Trophoblast cell (in vitro differentiated cells and primary cell): ENCODE data around the gene POLR3B.

Source experiments
- DNase-seq, 2 donors: peaks; one replicate each; pipeline ENCODE4 v3.0.0-alpha.2; 2016
- H2AFZ ChIP-seq: 2 replicates; pipeline ENCODE4 v1.6.1; 2013; ENCODE audit warnings: low read length, moderate library complexity, mild to moderate bottlenecking; ENCODE audit not compliant: insufficient read depth, poor library complexity
- H2AK5ac ChIP-seq: 2 replicates; pipeline ENCODE4 v1.6.1; 2013; ENCODE audit warnings: mild to moderate bottlenecking, low read length
- H2BK120ac ChIP-seq: 2 replicates; pipeline ENCODE4 v1.6.1; 2013; ENCODE audit warnings: low read length, mild to moderate bottlenecking, moderate library complexity; ENCODE audit not compliant: insufficient read depth, poor library complexity
- H2BK12ac ChIP-seq: 2 replicates; pipeline ENCODE4 v1.6.1; 2013; ENCODE audit warnings: mild to moderate bottlenecking, low read length, moderate library complexity
- H2BK5ac ChIP-seq: 2 replicates; pipeline ENCODE4 v1.6.1; 2013; ENCODE audit warnings: low read length, low read depth, moderate library complexity, mild to moderate bottlenecking; ENCODE audit not compliant: poor library complexity
- H3K14ac ChIP-seq: 2 replicates; pipeline ENCODE4 v1.6.1; 2013; ENCODE audit warnings: mild to moderate bottlenecking, low read length
- H3K18ac ChIP-seq: 2 replicates; pipeline ENCODE4 v1.6.1; 2013; ENCODE audit warnings: mild to moderate bottlenecking, low read length
- H3K23ac ChIP-seq: 2 replicates; pipeline ENCODE4 v1.6.1; 2013; ENCODE audit warnings: low read length
- H3K27ac ChIP-seq: 2 replicates; pipeline ENCODE4 v1.5.1; 2013; ENCODE audit warnings: low read depth, mild to moderate bottlenecking, inconsistent platforms, low read length, moderate library complexity
- H3K27me3 ChIP-seq: 2 replicates; pipeline ENCODE4 v1.6.1; 2013; ENCODE audit warnings: inconsistent platforms, mild to moderate bottlenecking, low read length, moderate library complexity; ENCODE audit not compliant: insufficient read depth
- H3K36me3 ChIP-seq, 2 experiments: 1 replicate in 1 of 2; 2 replicates in 1 of 2; pipeline ENCODE4 v1.6.1; 2013; ENCODE audit warnings: low read length in 2 of 2, mild to moderate bottlenecking in 2 of 2, moderate library complexity in 1 of 2; ENCODE audit not compliant: insufficient read depth in 2 of 2, control insufficient read depth in 1 of 2
- H3K4ac ChIP-seq: 2 replicates; pipeline ENCODE4 v1.6.1; 2013; ENCODE audit warnings: low read depth, mild to moderate bottlenecking, low read length, moderate library complexity
- H3K4me1 ChIP-seq, 2 experiments: 1 replicate in 1 of 2; 2 replicates in 1 of 2; pipeline ENCODE4 v1.6.1; 2013; ENCODE audit warnings: low read length in 2 of 2, mild to moderate bottlenecking in 2 of 2, moderate library complexity in 1 of 2; ENCODE audit not compliant: insufficient read depth in 2 of 2, control insufficient read depth in 1 of 2
- H3K4me2 ChIP-seq: 2 replicates; pipeline ENCODE4 v1.6.1; 2013; ENCODE audit warnings: inconsistent platforms, mild to moderate bottlenecking, low read length, moderate library complexity
- H3K4me3 ChIP-seq: 2 replicates; pipeline ENCODE4 v1.5.1; 2013; ENCODE audit warnings: mild to moderate bottlenecking, low read depth, low read length, inconsistent platforms
- H3K79me1 ChIP-seq: one replicate; pipeline ENCODE4 v1.6.1; 2013; ENCODE audit warnings: low read length
- H3K79me2 ChIP-seq: 2 replicates; pipeline ENCODE4 v1.6.1; 2013; ENCODE audit warnings: low read length, mild to moderate bottlenecking; ENCODE audit not compliant: control insufficient read depth, insufficient read depth, poor library complexity
- H3K9ac ChIP-seq: 2 replicates; pipeline ENCODE4 v1.6.1; 2013; ENCODE audit warnings: mild to moderate bottlenecking, low read length
- H3K9me3 ChIP-seq: 2 replicates; pipeline ENCODE4 v1.6.1; 2013; ENCODE audit warnings: low read depth, mild to moderate bottlenecking, control low read depth, inconsistent platforms, low read length; ENCODE audit not compliant: insufficient read depth
- H4K12ac ChIP-seq: 2 replicates; pipeline ENCODE4 v1.6.1; 2013; ENCODE audit warnings: low read depth, mild to moderate bottlenecking, low read length, moderate library complexity
- H4K8ac ChIP-seq: 2 replicates; pipeline ENCODE4 v1.6.1; 2013; ENCODE audit warnings: low read depth, mild to moderate bottlenecking, low read length, moderate library complexity
- H4K91ac ChIP-seq: one replicate; pipeline ENCODE4 v1.6.1; 2013; ENCODE audit warnings: low read depth, mild to moderate bottlenecking, low read length, moderate library complexity
- WGBS: extraction: QIAGEN DNeasy Blood & Tissue Kit; methylation state at CpG from one replicate; pipeline ENCODE4 v1.1.7; 2013; ENCODE audit warnings: missing lambda C conversion rate; ENCODE audit not compliant: insufficient read length, insufficient coverage; ENCODE audit errors: extremely low coverage; 5-methylcytosine and 5-hydroxymethylcytosine counted together

Gene POLR3B

DNA sequence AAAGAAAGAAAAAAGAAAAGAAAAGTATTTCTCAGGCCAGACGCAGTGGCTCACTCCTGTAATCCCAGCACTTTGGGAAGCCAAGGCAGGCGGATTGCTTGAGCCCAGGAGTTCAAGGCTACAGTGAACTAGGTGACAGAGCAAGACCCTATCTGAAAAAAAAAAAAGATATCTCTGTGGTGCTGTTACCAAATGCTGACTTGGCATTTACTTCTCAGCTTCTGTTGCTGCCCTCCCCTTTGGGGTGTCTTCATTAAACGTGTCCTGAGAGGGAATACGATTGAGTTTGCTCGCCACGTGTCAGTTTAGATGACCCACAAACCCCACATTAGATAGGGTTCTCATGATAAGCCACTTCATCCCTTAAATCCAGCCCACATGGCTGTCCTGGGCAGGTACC, 4.4 kb upstream of the POLR3B start:
- H2AK5ac ChIP-seq = no peak overlapping the region
- H2BK5ac ChIP-seq = no peak overlapping the region
- H4K91ac ChIP-seq = no peak overlapping the region
- no peak overlapping the region for H3K18ac ChIP-seq
- DNase-seq = no peak
- H3K27ac ChIP-seq = no peak overlapping the region
- no peaks in the 10 kb centered on the region for H3K9me3 ChIP-seq
- H3K9ac ChIP-seq = no peak overlapping the region
- H3K14ac ChIP-seq = no peak overlapping the region
- no CpG with 5 or more reads among the region's 6 CpGs for WGBS
- H2BK120ac ChIP-seq = no peak overlapping the region
- H3K23ac ChIP-seq = no peak overlapping the region
- no peaks in the 10 kb centered on the region for H3K4me1 ChIP-seq
- H3K36me3 ChIP-seq = no peaks in the 10 kb centered on the region
- no peak overlapping the region for H3K4ac ChIP-seq
- H3K4me2 ChIP-seq = no peak overlapping the region
- no peak overlapping the region for H2BK12ac ChIP-seq
- no peaks in the 10 kb centered on the region for H3K27me3 ChIP-seq
- no peak overlapping the region for H3K4me3 ChIP-seq
- no peak overlapping the region for H4K12ac ChIP-seq
- no peak overlapping the region for H2AFZ ChIP-seq
- no peak overlapping the region for H4K8ac ChIP-seq
- H3K79me2 ChIP-seq = peaks cover 2% of the 10 kb centered on the region
- H3K79me1 ChIP-seq = peaks cover 5% of the 10 kb centered on the region

DNA sequence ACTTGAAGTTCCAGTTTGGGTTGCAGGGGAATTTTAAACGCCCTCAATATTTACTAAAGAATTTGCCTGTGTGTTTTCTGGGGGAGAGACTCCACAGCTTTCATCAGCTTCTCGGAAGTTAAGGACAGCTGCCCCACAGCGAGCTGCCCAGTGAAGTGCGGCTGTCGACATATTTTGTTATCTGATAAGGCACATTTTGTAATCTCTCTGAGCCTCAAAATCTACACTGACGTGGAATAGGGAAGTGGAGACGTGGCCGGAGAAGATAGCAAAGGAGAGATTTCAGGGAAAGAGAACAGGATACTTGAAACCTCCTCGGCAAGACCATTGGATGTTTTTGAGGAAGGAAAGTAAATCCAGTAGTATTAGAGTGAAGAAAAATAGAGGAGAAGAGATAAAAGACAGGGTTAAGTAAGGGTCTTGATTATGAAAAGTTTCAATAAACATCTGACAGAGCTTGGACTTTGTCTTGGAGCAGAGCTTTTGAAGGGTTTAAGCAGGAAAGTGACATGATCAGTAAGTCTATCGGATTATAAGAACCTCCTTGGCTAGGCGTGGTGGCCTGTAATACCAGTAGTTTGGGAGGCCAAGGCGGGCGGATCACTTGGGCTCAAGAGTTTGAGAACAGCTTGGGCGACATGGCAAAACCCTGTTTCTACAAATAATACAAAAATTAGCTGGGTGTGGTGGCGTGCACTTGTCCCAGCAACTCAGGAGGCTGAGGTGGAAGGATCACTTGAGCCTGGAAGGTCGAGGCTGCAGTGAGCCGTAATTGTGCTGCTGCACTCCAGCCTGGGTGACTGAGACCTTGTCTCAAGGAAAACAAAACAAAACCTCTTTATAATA, 1.1 kb downstream of the POLR3B start:
- Histone ChIP-seq H2BK120ac (peak overlapping the region; percentile 48), H3K27ac (peak overlapping the region; percentile 85), H3K4ac (peak overlapping the region; percentile 19), H3K18ac (no peak overlapping the region), H4K12ac (peak overlapping the region; percentile 11), H4K91ac (peak overlapping the region; percentile 72), H3K9ac (no peak overlapping the region), H3K9me3 (no peaks in the 10 kb centered on the region), H2AFZ (peak overlapping the region; percentile 85), H3K4me2 (peak overlapping the region; percentile 72), H2BK12ac (peak overlapping the region; percentile 12), H3K14ac (peak overlapping the region; percentile 35), H2BK5ac (peak overlapping the region; percentile 34), H3K79me2 (peaks cover 2% of the 10 kb centered on the region), H3K23ac (no peak overlapping the region), H3K4me1 (no peaks in the 10 kb centered on the region), H2AK5ac (no peak overlapping the region), H3K4me3 (peak overlapping the region; percentile 86), H4K8ac (peak overlapping the region; percentile 17), H3K36me3 (no peaks in the 10 kb centered on the region), H3K27me3 (no peaks in the 10 kb centered on the region), H3K79me1 (peaks cover 10% of the 10 kb centered on the region)
- peak; percentile 93 to 98 for DNase-seq
- no CpG with 5 or more reads among the region's 17 CpGs for WGBS

DNA sequence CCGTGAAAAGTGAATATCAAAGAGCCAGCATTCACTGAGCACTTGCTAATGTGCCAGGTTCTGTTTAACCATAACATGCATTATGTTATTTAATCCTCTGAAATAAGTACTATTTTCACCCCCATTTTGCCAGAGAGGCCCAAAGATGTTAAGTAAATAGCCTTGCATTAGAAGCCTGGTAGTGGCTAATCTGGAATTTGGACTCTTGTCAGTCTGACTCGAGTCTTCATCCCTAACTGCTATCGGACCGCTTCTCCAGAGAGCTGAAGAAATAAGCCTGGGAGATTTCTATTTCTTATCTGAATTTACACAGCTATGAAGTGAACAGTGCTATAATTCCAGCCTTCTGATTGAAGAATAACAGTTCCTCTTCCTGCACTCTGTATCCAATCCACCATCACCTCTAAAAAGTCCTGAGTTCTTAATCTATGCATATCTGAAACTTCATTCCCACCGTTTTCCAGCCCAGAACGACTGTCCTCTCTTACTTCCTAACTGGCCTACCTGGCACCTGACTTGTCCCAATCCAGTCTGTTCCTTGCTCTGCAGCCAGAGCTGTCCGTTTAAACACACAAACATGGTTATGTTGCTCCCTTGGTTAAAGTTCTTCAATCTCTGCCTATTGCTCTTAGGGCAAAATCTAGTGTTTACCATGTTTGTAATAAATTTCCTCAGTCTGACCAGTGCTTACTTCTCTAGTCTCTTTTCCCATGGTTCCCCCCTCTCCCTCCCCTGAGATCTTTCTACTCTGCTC, 2.3 kb downstream of the POLR3B start:
- H3K4me1 ChIP-seq = no peaks in the 10 kb centered on the region
- no peak overlapping the region for H3K9ac ChIP-seq
- H3K4ac ChIP-seq = no peak overlapping the region
- H2AFZ ChIP-seq = no peak overlapping the region
- no peaks in the 10 kb centered on the region for H3K9me3 ChIP-seq
- no peaks in the 10 kb centered on the region for H3K27me3 ChIP-seq
- no peak overlapping the region for H2AK5ac ChIP-seq
- no peak overlapping the region for H2BK12ac ChIP-seq
- H3K18ac ChIP-seq = no peak overlapping the region
- H3K27ac ChIP-seq = no peak overlapping the region
- H3K23ac ChIP-seq = no peak overlapping the region
- H3K79me2 ChIP-seq = peaks cover 2% of the 10 kb centered on the region
- no peak overlapping the region for H3K14ac ChIP-seq
- H4K91ac ChIP-seq = peak overlapping the region; percentile 51
- H3K4me3 ChIP-seq = no peak overlapping the region
- H2BK120ac ChIP-seq = no peak overlapping the region
- H2BK5ac ChIP-seq = no peak overlapping the region
- H4K8ac ChIP-seq = no peak overlapping the region
- H3K4me2 ChIP-seq = no peak overlapping the region
- peaks cover 10% of the 10 kb centered on the region for H3K79me1 ChIP-seq
- no CpG with 5 or more reads among the region's 7 CpGs for WGBS
- no peak overlapping the region for H4K12ac ChIP-seq
- peak in 1 of 2 donors; percentile 3 for DNase-seq
- no peaks in the 10 kb centered on the region for H3K36me3 ChIP-seq

DNA sequence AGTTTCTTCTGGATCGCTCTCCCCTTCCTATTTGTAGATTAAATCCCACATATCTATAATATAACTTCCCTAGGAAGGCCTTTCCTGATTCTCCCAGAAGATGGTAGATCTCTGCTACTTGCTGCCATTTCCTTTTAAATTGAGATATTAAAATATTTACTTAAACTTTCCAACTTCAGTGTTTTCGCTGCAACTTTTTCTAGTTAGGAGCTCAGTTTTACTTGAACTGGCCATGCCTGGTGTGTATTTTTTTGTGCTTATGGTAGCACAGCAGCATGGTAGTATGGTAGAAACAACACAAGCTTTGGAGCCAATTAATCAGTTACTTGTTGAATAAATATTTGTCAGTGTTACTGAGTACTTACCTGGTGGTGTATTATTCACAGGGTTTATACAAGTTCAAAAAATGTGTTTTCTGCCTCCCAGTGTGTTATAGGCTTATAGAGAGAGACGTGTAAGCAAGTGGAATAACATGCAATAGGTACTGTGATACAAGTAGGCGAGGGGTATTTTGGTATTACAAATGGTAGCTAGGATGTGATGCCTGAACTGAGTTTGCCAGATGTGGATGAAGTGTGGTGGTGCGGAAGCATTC, 2.9 kb downstream of the POLR3B start:
- no peak overlapping the region for H3K18ac ChIP-seq
- H2AK5ac ChIP-seq = no peak overlapping the region
- H3K4ac ChIP-seq = no peak overlapping the region
- no peak overlapping the region for H4K8ac ChIP-seq
- no peaks in the 10 kb centered on the region for H3K27me3 ChIP-seq
- H3K9ac ChIP-seq = no peak overlapping the region
- H2BK5ac ChIP-seq = no peak overlapping the region
- H3K27ac ChIP-seq = no peak overlapping the region
- no peaks in the 10 kb centered on the region for H3K36me3 ChIP-seq
- no peak overlapping the region for H3K14ac ChIP-seq
- WGBS = no CpG with 5 or more reads among the region's 5 CpGs
- H3K9me3 ChIP-seq = no peaks in the 10 kb centered on the region
- H3K4me3 ChIP-seq = no peak overlapping the region
- H3K79me2 ChIP-seq = peaks cover 2% of the 10 kb centered on the region
- DNase-seq = no peak
- H3K79me1 ChIP-seq = peaks cover 10% of the 10 kb centered on the region
- H4K91ac ChIP-seq = no peak overlapping the region
- H4K12ac ChIP-seq = no peak overlapping the region
- no peak overlapping the region for H2BK120ac ChIP-seq
- H3K4me2 ChIP-seq = no peak overlapping the region
- H2AFZ ChIP-seq = no peak overlapping the region
- no peak overlapping the region for H2BK12ac ChIP-seq
- no peaks in the 10 kb centered on the region for H3K4me1 ChIP-seq
- no peak overlapping the region for H3K23ac ChIP-seq
